ENCODE measurements around the gene ZNF70. TPM values are rescaled to one million over a fixed set of nuclear protein-coding genes. Genes with fewer than 3 reads are reported as not detected.

The ZNF70 gene
- total RNA-seq, 1 experiment from 2014 or later = 5.4 TPM

GRCh38 chr22:23789121-23789520 lies 38.2 kb upstream of the ZNF70 start:
- Histone ChIP-seq H3K4me3 (ENCODE audit: low read depth, low read length) (no peak overlapping the region), H3K36me3 (ENCODE audit: control insufficient read depth, insufficient read depth, low read length) (peaks cover 1% of the 10 kb centered on the region; the same call in 1 of the 2 replicates), H3K9me3 (no peaks in the 10 kb centered on the region), H3K27me3 (replicated peaks; ENCODE audit: control insufficient read depth, insufficient read depth, low read length) (no peaks in the 10 kb centered on the region), H3K4me1 (peaks cover 7% of the 10 kb centered on the region)
- CTCF ChIA-PET = interaction anchor here (1.2 kb wide), 1 partner anchor 18 kb away, joined by 4 read pairs; no protein-coding TSS in a partner anchor
- Mint-ChIP-seq H3K27me3 (ENCODE audit: insufficient read depth, unreplicated experiment) (no peaks in the 10 kb centered on the region), H3K4me3 (ENCODE audit: unreplicated experiment) (no peak overlapping the region), H3K27ac (ENCODE audit: unreplicated experiment) (no peak overlapping the region), H3K36me3 (ENCODE audit: insufficient read depth, unreplicated experiment) (peaks cover 29% of the 10 kb centered on the region), H3K9me3 (ENCODE audit: unreplicated experiment) (no peaks in the 10 kb centered on the region), H3K4me1 (ENCODE audit: low read depth, unreplicated experiment) (no peaks in the 10 kb centered on the region)
- no peak for TF ChIP-seq CTCF (IDR thresholded peaks at IDR 0.05; ENCODE audit: insufficient read depth in 1 of 2, low read depth in 1 of 2, low read length in 1 of 2, severe bottlenecking in 1 of 2, unreplicated experiment in 1 of 2)
- no peak for DNase-seq
- BruUV-seq (replicated peaks) = no TSS peak
- POLR2A ChIA-PET = no interaction called here
- intact Hi-C loops (cut with micrococcal nuclease; ENCODE audit: unreplicated experiment) = no loop called here

GRCh38 chr22:23787910-23788309 lies 37.0 kb upstream of the ZNF70 start:
- POLR2A ChIA-PET = interaction anchor here (0.7 kb wide), 1 partner anchor 17 kb away, joined by 3 read pairs; no protein-coding TSS in a partner anchor

GRCh38 chr22:23787600-23787896 lies 36.6 kb upstream of the ZNF70 start:
- no peak for TF ChIP-seq CTCF (IDR thresholded peaks at IDR 0.05; ENCODE audit: insufficient read depth in 1 of 2, low read depth in 1 of 2, low read length in 1 of 2, severe bottlenecking in 1 of 2, unreplicated experiment in 1 of 2)
- Histone ChIP-seq H3K36me3 (ENCODE audit: control insufficient read depth, insufficient read depth, low read length) (peaks cover 1% of the 10 kb centered on the region; the same call in 1 of the 2 replicates), H3K4me3 (ENCODE audit: low read depth, low read length) (peak overlapping the region; percentile 94), H3K9me3 (no peaks in the 10 kb centered on the region), H3K27me3 (replicated peaks; ENCODE audit: control insufficient read depth, insufficient read depth, low read length) (no peaks in the 10 kb centered on the region), H3K4me1 (peaks cover 12% of the 10 kb centered on the region)
- peaks cover 14% of the 10 kb centered on the region for H3K36me3 Mint-ChIP-seq (ENCODE audit: insufficient read depth, unreplicated experiment)
- H3K4me1 Mint-ChIP-seq (ENCODE audit: low read depth, unreplicated experiment) = no peaks in the 10 kb centered on the region
- BruUV-seq (replicated peaks) = no TSS peak
- POLR2A ChIA-PET = interaction anchor here (0.7 to 0.8 kb wide), 2 partner anchors 12 to 17 kb away, joined by 3 read pairs; no protein-coding TSS in a partner anchor
- intact Hi-C loops (cut with micrococcal nuclease; ENCODE audit: unreplicated experiment) = loop anchor here (1.0 to 2.0 kb wide), 2 partner anchors 15 to 19 kb away; partner anchors contain the start of gene MMP11
- H3K9me3 Mint-ChIP-seq (ENCODE audit: unreplicated experiment) = no peaks in the 10 kb centered on the region
- CTCF ChIA-PET = interaction anchor here (1.2 kb wide), 1 partner anchor 62 kb away, joined by 3 read pairs; no protein-coding TSS in a partner anchor
- peak overlapping the region; percentile 89 for H3K4me3 Mint-ChIP-seq (ENCODE audit: unreplicated experiment)
- H3K27me3 Mint-ChIP-seq (ENCODE audit: insufficient read depth, unreplicated experiment) = no peaks in the 10 kb centered on the region
- peak overlapping the region; percentile 36 for H3K27ac Mint-ChIP-seq (ENCODE audit: unreplicated experiment)
- DNase-seq = no peak

More at GRCh38 chr22:23787910-23788309, 37.0 kb upstream of the ZNF70 start:
- H3K36me3 Mint-ChIP-seq (ENCODE audit: insufficient read depth, unreplicated experiment) = peaks cover 17% of the 10 kb centered on the region
- no peaks in the 10 kb centered on the region for H3K27me3 Mint-ChIP-seq (ENCODE audit: insufficient read depth, unreplicated experiment)
- Histone ChIP-seq H3K4me3 (ENCODE audit: low read depth, low read length) (peak overlapping the region; percentile 94), H3K36me3 (ENCODE audit: control insufficient read depth, insufficient read depth, low read length) (peaks cover 1% of the 10 kb centered on the region; the same call in 1 of the 2 replicates), H3K4me1 (peaks cover 12% of the 10 kb centered on the region), H3K27me3 (replicated peaks; ENCODE audit: control insufficient read depth, insufficient read depth, low read length) (no peaks in the 10 kb centered on the region), H3K9me3 (no peaks in the 10 kb centered on the region)
- peak overlapping the region; percentile 89 for H3K4me3 Mint-ChIP-seq (ENCODE audit: unreplicated experiment)
- H3K4me1 Mint-ChIP-seq (ENCODE audit: low read depth, unreplicated experiment) = no peaks in the 10 kb centered on the region
- TSS peak; percentile 56 for BruUV-seq (replicated peaks)
- DNase-seq = no peak
- peak overlapping the region; percentile 36 for H3K27ac Mint-ChIP-seq (ENCODE audit: unreplicated experiment)
- TF ChIP-seq CTCF (IDR thresholded peaks at IDR 0.05; ENCODE audit: insufficient read depth in 1 of 2, low read depth in 1 of 2, low read length in 1 of 2, severe bottlenecking in 1 of 2, unreplicated experiment in 1 of 2) = no peak
- intact Hi-C loops (cut with micrococcal nuclease; ENCODE audit: unreplicated experiment) = loop anchor here (1.0 to 2.0 kb wide), 2 partner anchors 15 to 20 kb away; partner anchors contain the start of gene MMP11
- CTCF ChIA-PET = interaction anchor here (0.5 to 1.2 kb wide), 3 partner anchors 17 to 69 kb away, joined by 3 to 4 read pairs (median 3); no protein-coding TSS in a partner anchor
- H3K9me3 Mint-ChIP-seq (ENCODE audit: unreplicated experiment) = no peaks in the 10 kb centered on the region

Measured in Caco-2 (cell line).